ENCODE measurements around the gene SERINC5.

SERINC5 gene

DNA sequence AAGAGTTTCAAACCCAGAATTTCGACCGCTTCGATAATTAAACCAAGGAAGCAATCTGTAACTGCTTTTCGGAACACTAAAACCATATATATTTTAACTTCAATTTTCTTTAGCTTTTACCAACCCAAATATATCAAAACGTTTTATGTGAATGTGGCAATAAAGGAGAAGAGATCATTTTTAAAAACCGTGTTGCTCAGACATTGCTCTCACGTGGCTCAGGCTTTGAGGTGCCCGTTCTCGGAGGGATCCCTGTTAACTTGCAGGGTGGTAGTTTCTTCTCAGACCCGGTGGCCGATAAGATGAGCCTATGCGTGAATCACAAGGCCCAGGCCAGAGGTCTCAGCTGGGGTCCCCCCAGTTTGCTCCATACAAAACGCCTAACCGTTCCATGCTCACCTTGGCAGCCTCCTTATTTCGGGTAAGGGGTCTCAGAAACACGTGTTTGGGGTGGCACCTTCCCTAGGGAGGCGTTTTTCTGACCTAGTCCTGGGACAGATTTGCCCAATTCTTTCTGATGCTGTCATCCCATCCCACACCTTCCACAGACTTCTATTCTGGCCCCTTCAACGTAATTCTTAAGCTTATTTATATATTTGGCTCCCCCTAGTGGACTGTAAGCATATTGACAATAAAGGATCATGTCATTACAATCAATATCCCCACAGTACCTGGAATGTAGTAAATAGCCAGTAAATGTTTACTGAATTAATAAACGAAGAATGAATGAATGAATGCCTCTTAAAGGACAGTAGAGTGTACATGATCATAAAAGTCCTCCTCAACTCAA, 172.6 kb downstream of the SERINC5 start:
- DNase-seq = peak; percentile 62

DNA sequence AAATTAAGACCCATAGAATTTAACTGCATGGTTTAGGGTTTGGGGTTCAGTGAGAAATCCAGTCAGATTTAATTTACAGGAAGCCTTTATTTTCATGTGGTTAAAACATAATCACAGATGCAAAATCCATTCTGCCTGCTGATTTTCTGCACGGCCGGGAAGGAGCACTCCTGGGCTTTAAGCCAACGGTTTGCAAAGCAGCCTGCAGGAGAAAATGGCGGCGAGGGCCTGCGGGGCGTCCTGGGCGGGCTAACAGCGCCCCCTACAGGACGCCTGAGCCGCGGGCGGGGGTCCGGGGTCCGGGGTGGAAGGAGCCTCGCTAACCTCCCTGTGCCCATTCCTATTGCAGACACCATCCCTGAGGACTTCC, 173.1 kb downstream of the SERINC5 start:
- peak; percentile 93 for DNase-seq

DNA sequence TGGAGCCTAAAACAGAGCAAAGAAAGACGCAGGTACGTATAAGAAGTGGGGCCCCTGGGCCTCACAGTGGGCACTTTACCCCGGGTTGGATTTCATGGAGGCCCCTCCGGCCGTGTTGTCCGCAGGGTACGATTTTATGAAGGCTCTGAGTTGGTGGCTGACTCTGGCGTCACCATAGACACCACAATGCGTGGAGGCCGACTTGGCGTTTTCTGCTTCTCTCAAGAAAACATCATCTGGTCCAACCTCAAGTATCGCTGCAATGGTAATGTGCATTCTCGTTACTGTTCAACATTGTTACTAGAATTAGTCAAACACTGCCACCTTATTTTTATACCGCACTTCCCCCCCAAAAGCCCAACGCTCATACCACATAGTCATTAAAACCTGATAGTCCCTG, 173.6 kb downstream of the SERINC5 start:
- DNase-seq = peak; percentile 56

DNA sequence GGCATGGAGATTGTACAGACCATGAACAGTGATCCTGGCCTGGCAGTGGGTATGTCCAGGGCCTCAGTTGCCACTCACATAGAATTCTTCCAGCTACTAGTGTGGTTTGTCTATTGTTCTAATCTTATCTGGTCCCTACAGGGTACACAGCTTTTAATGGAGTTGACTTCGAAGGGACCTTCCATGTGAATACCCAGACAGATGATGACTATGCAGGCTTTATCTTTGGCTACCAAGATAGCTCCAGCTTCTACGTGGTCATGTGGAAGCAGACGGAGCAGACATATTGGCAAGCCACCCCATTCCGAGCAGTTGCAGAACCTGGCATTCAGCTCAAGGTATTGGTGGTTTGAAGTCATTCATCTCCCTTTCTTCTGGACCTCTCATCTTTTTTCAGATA, 176.9 kb downstream of the SERINC5 start:
- no peak for DNase-seq

DNA sequence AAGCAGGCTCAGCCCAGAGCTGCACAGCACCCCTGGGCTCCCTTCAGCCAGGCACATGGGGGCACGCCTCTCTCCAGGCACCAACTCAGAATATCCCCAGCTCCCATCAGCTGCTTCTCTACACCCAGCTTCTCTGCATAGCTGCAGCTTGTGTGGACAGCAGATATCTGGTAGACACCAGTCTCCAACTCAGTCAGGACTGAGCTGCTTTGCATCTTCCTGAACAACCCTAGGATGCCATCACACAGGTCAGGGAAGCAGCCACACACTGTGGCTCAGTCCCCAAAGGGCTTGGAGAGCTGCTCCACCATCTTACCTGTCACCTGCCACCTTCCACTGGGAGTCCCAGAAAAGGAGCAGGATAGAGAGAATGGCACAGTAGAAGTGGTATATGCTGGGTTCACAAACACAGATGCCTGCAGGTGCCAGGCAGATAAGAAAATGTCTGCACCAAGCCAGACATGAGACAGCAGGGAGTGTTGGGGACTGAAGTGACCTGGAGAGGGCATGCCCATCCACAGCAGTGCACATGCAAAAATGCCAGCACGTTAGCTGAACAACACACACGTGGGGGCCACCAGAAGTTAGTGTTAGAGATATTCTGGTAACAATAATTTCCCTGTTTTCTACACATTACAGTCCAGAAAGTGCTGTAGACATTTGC, 178.7 kb downstream of the SERINC5 start:
- DNase-seq = no peak

DNA sequence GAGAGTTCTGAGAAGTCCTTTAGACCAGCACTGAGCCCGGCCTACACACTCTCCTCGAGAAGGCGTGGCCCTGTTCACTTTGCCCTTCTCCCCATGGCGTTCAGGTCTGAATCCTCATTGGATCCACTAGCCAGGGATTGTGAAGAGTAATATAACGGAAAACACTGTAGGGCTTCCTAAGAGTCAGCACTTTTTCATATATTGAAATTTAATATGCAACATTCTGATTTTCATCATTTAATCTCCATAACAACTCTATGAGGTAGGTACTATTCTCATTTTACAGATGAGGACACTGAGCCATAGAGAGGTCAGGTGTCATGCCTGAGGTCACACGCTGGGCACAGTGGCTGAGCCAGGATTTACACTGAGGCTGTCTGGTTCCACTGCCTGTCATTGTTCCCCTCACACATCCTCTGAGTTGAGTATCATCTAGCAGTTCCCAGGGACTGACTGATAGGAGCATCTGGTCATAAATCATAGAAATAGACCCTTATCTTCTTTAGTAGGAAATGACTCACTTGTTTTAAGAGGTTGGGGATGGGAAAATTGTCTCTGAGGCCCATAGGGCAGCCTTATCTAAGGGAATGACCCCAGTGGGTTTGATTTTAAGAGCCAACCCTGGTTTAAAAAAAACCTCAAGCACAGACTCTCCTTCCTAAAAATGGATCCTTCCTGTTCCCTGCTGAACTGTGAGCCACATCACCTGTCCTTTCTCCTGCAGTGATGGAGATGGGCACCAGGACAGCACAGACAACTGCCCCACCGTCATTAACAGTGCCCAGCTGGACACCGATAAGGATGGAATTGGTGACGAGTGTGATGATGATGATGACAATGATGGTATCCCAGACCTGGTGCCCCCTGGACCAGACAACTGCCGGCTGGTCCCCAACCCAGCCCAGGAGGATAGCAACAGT, 179.5 kb downstream of the SERINC5 start:
- no peak for DNase-seq

DNA sequence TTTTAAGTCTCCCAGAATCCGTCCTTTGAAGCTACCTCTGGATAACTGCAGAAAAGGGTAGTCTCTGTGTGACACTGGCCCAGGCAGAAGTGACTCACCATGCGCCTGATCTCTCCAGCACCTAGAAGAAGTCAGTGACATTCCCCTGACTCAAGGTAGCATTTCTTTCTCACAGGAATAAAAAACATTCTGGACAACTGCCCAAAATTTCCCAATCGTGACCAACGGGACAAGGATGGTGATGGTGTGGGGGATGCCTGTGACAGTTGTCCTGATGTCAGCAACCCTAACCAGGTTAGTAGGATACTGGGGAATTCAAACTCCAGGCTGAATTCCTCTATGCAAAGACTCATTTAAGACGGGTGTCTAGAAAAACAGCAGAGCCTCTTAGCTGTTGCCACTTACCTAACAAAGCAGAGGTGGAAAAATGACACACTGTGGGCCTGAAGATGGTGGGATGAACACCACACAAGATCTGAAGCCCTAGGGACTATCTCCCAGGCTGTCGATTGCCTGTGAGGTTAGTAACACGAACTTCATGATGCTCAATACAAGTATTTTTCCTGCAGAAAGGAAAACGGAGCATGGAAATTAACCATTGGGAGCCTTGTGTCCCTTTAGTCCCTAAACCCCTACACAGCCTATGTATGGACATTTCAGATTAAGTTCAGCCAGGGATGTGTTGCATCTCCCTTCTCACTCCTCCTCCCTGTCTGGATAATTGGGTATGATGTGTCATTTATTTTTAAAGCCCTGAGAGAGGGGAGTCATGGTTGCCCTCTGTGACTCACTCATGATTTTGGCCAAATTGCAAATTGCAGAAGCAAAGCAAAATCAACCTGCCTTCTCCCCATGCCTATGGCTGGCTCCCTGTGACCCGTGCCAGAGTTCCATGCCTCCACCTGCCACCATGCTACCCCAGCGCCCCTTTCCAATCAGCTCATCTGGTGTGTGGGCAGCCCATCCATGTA, 183.5 kb downstream of the SERINC5 start:
- no peak for DNase-seq

DNA sequence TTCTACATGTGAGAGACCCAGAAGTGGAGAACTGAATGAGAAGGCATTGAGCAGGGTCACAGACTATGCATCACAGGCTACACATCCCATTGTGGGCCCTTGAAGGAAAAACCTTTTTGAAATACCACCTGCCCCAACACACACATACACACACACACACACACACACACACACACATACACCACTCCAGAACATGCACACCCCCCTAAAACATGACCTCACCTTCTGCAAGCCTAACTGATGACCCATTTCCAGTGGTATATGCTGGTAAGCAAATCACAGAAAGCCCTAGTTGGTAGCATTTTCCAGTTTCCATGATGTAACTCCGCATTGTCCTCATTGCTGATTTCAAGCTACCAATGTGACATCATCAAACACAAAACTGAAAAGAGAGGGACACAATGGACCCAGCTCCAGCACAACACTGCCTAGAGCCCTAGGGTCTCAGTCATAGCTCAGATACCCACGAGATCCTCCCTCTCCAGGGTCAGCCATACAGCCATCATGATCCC, 184.3 kb downstream of the SERINC5 start:
- no peak for DNase-seq

DNA sequence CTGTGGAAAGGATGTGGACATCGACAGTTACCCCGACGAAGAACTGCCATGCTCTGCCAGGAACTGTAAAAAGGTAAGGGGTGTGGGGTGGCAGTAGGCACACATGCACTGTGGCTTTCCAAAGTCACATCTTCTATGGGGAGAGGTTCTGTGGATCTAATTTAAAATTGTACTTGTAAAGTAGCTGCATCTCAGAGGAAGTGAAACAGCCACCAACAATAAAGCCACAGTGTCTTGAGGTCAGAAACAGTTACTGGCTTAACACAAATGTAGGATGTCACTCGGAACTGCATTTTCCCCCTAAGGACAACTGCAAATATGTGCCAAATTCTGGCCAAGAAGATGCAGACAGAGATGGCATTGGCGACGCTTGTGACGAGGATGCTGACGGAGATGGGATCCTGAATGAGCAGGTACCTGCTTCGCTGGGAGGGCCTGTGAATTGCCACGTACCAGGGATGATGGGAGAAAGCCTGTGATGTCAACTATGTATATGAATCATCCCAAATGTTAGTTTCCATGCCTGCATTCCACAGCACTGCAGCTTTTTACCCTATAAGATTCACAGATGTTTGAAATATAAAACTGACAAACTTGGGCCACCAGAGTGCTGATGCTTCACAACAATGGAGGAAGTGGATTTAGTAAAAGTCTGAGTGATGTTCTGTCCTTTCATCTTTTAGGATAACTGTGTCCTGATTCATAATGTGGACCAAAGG, 185.4 kb downstream of the SERINC5 start:
- no peak for DNase-seq

DNA sequence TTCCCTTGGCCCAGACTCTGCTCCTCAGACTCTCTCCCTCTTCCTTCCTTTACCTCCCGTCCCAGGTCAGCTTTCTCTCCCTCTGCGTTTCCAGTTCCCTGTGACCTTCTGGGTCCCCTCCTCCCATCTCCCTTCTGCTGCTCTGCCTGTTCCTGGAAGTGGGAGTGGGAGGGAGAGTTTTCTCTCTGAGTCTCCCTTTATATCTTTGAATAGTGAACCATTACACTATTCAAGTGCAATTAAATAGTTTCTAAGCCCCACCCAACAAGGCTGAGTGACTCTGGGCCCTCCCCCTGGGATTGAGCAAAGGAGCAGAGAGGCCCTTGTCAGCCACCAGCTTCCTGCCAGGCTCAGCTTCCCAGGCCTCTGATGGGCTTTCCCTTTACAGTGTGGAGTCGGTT, 185.9 kb downstream of the SERINC5 start:
- no peak for DNase-seq

DNA sequence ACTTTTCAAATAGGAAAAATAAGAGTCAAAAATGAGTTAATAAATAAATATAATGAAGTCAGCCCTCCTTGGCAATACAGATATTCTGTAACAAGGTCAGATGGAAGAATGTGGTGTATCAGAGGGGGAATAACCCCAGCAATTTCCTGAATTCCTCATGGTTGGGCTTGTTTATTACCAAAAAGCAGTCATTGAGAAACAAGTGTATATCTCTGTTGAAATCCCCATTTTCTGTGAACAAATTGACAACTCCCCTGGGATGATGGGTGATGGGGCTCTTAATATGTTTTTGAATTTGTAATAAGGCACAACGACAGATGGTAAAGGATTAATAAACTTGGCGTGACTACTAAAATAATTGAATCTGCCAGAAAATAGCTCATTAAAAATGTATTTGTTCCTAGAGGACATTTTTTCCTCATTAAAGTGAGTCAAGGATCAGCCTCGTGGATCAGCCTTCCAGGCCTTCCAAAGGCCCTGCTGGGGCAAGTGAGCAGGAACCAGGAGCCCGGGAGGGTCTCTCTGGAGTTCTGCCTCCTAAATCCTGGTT, 186.5 kb downstream of the SERINC5 start:
- DNase-seq = no peak

DNA sequence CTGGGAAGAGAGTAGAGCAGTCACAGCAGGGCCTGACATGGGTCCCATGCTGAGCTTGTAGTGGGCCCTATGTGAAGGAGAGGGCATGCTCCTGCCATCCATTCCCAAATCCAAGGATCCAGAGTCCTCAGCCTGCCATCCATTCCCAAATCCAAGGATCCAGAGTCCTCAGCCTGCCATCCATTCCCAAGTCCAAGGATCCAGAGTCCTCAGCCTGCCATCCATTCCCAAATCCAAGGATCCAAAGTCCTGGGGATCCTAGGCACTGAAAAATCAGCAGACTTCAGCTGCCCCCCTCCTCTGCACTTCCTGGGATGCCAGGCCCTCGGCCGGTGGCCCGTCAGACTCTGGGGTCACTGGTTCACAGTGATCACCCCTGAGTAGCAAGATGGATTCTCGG, 187.1 kb downstream of the SERINC5 start:
- DNase-seq = no peak

DNA sequence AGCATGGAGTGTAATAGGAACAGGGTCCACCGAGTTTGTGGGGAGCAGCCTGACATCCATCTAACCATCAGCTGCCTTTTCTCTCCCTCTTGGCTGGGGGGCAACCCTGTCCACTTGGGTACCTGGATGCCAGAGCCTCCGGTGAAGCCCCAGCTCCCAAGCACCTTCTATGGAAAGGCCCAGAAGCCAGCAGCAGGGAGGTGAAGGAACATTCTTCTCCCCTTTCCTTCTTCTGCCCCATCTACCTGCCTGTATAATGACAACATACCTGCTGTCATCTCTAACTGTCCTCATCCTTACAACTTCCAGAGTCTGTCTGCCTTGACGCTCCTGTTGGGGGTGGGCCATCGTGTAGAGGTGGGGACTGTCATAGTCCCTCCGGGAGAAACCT, 187.6 kb downstream of the SERINC5 start:
- no peak for DNase-seq

DNA sequence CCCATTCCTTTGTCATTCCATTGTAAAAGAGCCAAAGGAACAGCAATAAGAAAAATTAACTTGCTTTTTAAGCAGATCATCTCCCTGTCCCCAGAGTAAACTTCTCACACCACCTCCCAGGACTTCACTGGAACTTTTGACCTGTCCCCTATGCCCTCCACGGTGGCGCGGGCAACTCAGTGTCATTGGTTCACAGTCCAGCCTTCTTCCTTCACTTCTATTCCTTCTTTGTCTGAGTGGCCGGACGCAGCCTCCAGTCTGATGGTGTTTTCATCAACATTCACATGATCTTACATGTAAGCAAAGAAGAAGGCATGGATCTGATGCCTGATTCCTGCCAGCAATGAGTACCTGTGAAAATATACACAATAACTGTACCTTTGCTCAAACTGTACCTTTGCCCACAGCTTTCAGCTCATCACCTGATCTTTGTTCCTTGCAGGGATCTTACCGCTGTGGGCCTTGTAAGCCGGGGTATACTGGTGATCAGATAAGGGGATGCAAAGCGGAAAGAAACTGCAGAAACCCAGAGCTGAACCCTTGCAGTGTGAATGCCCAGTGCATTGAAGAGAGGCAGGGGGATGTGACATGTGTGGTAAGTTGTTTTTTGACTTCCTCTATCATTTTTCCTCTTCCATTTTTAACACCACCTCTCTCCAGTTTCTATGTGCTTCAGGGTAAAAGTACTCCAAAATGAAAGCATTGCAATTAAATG, 188.2 kb downstream of the SERINC5 start:
- DNase-seq = no peak

DNA sequence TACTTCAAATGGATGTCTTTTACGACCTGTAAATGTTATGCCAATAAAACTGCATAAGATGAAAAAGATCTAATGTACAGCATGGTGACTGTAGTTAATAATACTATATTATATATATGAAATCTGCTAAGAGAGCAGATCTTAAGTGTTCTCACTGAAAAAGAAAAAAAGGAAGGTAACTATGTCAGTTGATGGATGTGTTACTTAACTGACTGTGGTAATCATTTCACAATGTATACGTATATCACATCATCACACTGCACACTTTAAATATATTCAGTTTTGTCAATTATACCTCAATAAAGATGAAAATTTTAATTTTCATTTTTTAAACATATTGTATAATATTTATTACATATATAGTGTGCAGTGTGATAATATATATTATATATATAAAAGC, 188.8 kb downstream of the SERINC5 start:
- no peak for DNase-seq

DNA sequence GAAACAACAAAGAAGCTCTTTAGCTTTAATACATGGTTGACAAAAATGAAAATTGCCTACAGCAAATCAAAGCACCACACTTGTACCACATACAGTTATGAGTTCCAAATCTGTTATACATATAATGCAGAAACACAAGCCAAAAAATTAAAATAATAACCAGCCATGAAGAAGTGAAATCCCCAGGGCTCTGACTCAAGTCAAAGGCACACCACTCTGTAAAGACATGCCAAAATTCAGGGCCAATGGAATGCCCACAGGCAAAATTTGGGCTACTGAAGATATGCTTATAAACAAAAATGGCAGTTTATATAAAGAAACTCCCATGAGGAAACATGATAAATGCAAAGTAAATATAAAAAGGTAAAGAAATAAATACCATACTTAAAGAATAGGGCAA, 191.7 kb downstream of the SERINC5 start:
- DNase-seq = no peak

Measured in femur (tissue), 1 donor.